Mesendoderm (in vitro differentiated cells): ENCODE results near the gene TTC39C.
"Not testable (repeated sequence)": the region's sequence is repeated elsewhere in the genome, so short reads cannot be mapped to it uniquely, and the experiment has no call there.

Experiments
- DNase-seq: peaks from one replicate; pipeline ENCODE4 v3.0.0; 2013
- H2AK5ac ChIP-seq: 2 replicates; pipeline ENCODE4 v1.6.1; 2013; ENCODE audit warnings: low read length, inconsistent platforms
- H2BK120ac ChIP-seq: 2 replicates; pipeline ENCODE4 v1.6.1; 2013; ENCODE audit warnings: low read depth, mild to moderate bottlenecking, low read length, moderate library complexity, mixed read lengths
- H2BK15ac ChIP-seq: replicated peaks from 2 replicates; pipeline ENCODE4 v1.6.1; 2013; ENCODE audit warnings: low read depth, mild to moderate bottlenecking, moderate library complexity
- H2BK5ac ChIP-seq: 2 replicates; pipeline ENCODE4 v1.6.1; 2013; ENCODE audit warnings: low read length, inconsistent platforms
- H3K18ac ChIP-seq: 2 replicates; pipeline ENCODE4 v1.6.1; 2013; ENCODE audit warnings: mild to moderate bottlenecking, low read length, mixed read lengths
- H3K23ac ChIP-seq: one replicate; pipeline ENCODE4 v1.6.1; 2013; ENCODE audit warnings: low read length
- H3K27ac ChIP-seq: 2 replicates; pipeline ENCODE4 v1.5.1; 2013; ENCODE audit warnings: low read depth, mild to moderate bottlenecking, inconsistent platforms, low read length, moderate library complexity
- H3K27me3 ChIP-seq: 2 replicates; pipeline ENCODE4 v1.6.1; 2013; ENCODE audit warnings: low read length, control low read depth, mild to moderate bottlenecking, inconsistent platforms; ENCODE audit not compliant: insufficient read depth, poor library complexity
- H3K36me3 ChIP-seq: 2 replicates; pipeline ENCODE4 v1.6.1; 2013; ENCODE audit warnings: low read length, inconsistent platforms; ENCODE audit not compliant: control insufficient read depth, insufficient read depth
- H3K4ac ChIP-seq: one replicate; pipeline ENCODE4 v1.6.1; 2013; ENCODE audit warnings: low read depth, mild to moderate bottlenecking, low read length, moderate library complexity
- H3K4me1 ChIP-seq: 2 replicates; pipeline ENCODE4 v1.6.1; 2013; ENCODE audit warnings: low read depth, low read length, inconsistent platforms; ENCODE audit not compliant: control insufficient read depth
- H3K4me2 ChIP-seq: 2 replicates; pipeline ENCODE4 v1.6.1; 2013; ENCODE audit warnings: low read length
- H3K4me3 ChIP-seq: 2 replicates; pipeline ENCODE4 v1.5.1; 2013; ENCODE audit warnings: mild to moderate bottlenecking, low read length
- H3K56ac ChIP-seq: one replicate; pipeline ENCODE4 v1.6.1; 2013; ENCODE audit warnings: low read length
- H3K79me1 ChIP-seq: 2 replicates; pipeline ENCODE4 v1.6.1; 2013; ENCODE audit warnings: low read length, inconsistent platforms
- H3K79me2 ChIP-seq: 2 replicates; pipeline ENCODE4 v1.6.1; 2013; ENCODE audit warnings: mild to moderate bottlenecking, low read length; ENCODE audit not compliant: control insufficient read depth, insufficient read depth
- H3K9ac ChIP-seq: 2 replicates; pipeline ENCODE4 v1.6.1; 2013; ENCODE audit warnings: low read length, inconsistent platforms
- H4K5ac ChIP-seq: one replicate; pipeline ENCODE4 v1.6.1; 2013; ENCODE audit warnings: low read length
- H4K8ac ChIP-seq: one replicate; pipeline ENCODE4 v1.6.1; 2013; ENCODE audit warnings: low read depth, mild to moderate bottlenecking, control low read depth, low read length, moderate library complexity
- WGBS: extraction: QIAGEN DNeasy Blood & Tissue Kit; methylation state at CpG from one replicate; pipeline ENCODE4 v1.1.7; 2013; ENCODE audit warnings: low lambda C conversion rate, missing lambda C conversion rate; ENCODE audit not compliant: insufficient coverage; ENCODE audit errors: extremely low coverage; 5-methylcytosine and 5-hydroxymethylcytosine counted together

Gene TTC39C

DNA sequence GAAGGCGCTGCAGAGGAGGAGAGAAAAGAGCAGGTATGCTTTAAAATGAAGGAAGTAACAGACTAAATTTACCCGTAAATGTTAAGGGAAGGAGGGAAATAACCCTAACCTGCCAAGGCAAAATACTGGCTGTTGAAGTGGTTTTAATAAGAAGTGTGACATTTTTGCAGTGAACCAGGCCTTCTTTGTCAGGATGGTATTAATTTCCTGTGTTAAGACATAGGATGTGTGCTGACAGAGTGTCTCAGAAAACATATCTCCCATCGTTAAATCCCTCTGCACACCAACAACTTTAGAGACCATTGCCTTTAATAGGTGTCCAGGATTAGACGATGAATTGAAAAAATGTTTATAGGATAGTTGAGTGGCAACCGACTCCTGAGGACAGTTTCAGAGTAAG lies 9.9 kb downstream of the TTC39C start:
- no peak overlapping the region for H3K9ac ChIP-seq
- no peak overlapping the region for H2BK15ac ChIP-seq
- H3K27ac ChIP-seq, result no peak overlapping the region
- no peak for DNase-seq
- no CpG with 5 or more reads among the region's 5 CpGs for WGBS
- H3K79me1 ChIP-seq, result peaks cover 3% of the 10 kb centered on the region
- H3K4ac ChIP-seq, result no peak overlapping the region
- H3K27me3 ChIP-seq, result no peaks in the 10 kb centered on the region
- no peak overlapping the region for H2AK5ac ChIP-seq
- no peak overlapping the region for H3K4me3 ChIP-seq
- no peak overlapping the region for H2BK120ac ChIP-seq
- no peak overlapping the region for H3K4me2 ChIP-seq
- H4K5ac ChIP-seq, result no peak overlapping the region
- no peak overlapping the region for H3K23ac ChIP-seq
- no peak overlapping the region for H4K8ac ChIP-seq
- peaks cover 6% of the 10 kb centered on the region for H3K79me2 ChIP-seq
- no peak overlapping the region for H3K18ac ChIP-seq
- H2BK5ac ChIP-seq, result no peak overlapping the region
- no peaks in the 10 kb centered on the region for H3K36me3 ChIP-seq
- H3K4me1 ChIP-seq, result no peaks in the 10 kb centered on the region
- no peak overlapping the region for H3K56ac ChIP-seq

DNA sequence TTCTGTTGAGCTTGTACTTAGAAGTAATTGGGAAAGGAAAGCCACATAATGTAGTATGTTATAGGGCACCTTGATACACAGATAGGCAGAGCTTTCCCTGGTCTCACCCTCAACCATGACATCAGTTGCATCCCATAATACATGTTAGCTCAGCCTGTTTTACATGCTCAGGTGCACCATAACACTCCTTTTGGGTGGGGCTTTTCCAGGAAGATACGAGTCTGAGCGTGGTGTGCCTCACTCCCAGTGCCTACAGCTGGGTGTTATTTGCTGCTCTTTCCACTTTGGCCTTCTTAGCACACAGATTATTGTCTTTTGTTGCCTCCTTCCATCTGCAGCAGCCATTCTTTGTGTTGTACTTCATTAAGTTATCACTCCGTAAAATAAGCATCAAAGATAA lies 11.9 kb downstream of the TTC39C start:
- no peaks in the 10 kb centered on the region for H3K4me1 ChIP-seq
- H3K36me3 ChIP-seq, result no peaks in the 10 kb centered on the region
- no peak overlapping the region for H3K4ac ChIP-seq
- H3K79me1 ChIP-seq, result peaks cover 4% of the 10 kb centered on the region
- H3K23ac ChIP-seq, result no peak overlapping the region
- peaks cover 6% of the 10 kb centered on the region for H3K79me2 ChIP-seq
- no peak overlapping the region for H3K9ac ChIP-seq
- no CpG with 5 or more reads among the region's 3 CpGs for WGBS
- no peak for DNase-seq
- H3K27ac ChIP-seq, result no peak overlapping the region
- H2BK5ac ChIP-seq, result no peak overlapping the region
- H2BK15ac ChIP-seq, result no peak overlapping the region
- no peak overlapping the region for H3K4me3 ChIP-seq
- H3K18ac ChIP-seq, result no peak overlapping the region
- H3K4me2 ChIP-seq, result no peak overlapping the region
- no peak overlapping the region for H3K56ac ChIP-seq
- no peak overlapping the region for H4K8ac ChIP-seq
- H2BK120ac ChIP-seq, result no peak overlapping the region
- H3K27me3 ChIP-seq, result no peaks in the 10 kb centered on the region
- H4K5ac ChIP-seq, result no peak overlapping the region
- no peak overlapping the region for H2AK5ac ChIP-seq

DNA sequence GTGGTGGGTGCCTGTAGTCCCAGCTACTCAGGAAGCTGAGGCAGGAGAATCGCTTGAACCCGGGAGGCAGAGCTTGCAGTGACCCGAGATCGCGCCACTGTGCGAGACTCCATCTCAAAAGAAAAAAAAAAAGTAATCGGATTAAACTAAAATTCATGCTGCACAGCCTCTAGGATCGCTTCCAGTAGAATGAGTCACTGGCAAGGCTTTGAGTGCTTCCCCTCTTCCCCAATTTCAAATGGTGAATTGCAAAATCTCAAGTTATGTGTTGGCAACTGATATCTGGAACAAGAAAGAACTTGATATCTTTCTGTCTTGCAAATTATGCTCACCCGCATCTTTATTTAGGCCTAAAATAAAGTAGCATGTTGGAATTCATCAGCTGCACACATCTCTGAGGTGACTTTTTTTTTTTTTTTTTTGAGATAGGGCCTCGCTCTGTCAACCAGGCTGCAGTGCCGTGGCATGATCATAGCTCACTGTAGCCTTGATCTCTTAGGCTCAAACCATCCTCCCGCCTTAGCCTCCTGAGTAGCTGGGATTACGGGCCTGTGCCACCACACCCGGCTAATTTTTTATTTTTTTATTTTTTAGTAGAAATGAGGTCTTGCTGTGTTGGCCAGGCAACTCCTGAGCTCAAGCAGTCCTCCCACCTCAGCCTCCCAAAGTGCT lies 12.7 kb downstream of the TTC39C start:
- no peak overlapping the region for H3K9ac ChIP-seq
- H3K27me3 ChIP-seq, result no peaks in the 10 kb centered on the region
- no peak overlapping the region for H3K56ac ChIP-seq
- H3K79me1 ChIP-seq, result peaks cover 5% of the 10 kb centered on the region
- no peak overlapping the region for H3K4ac ChIP-seq
- H3K79me2 ChIP-seq, result peaks cover 6% of the 10 kb centered on the region
- H2BK5ac ChIP-seq, result no peak overlapping the region
- H4K8ac ChIP-seq, result no peak overlapping the region
- WGBS, result no CpG with 5 or more reads among the region's 14 CpGs
- no peak overlapping the region for H2BK120ac ChIP-seq
- H3K4me1 ChIP-seq, result no peaks in the 10 kb centered on the region
- H3K4me2 ChIP-seq, result no peak overlapping the region
- H3K23ac ChIP-seq, result no peak overlapping the region
- H3K18ac ChIP-seq, result no peak overlapping the region
- no peaks in the 10 kb centered on the region for H3K36me3 ChIP-seq
- H2BK15ac ChIP-seq, result no peak overlapping the region
- no peak for DNase-seq
- H3K4me3 ChIP-seq, result no peak overlapping the region
- no peak overlapping the region for H4K5ac ChIP-seq
- H2AK5ac ChIP-seq, result no peak overlapping the region
- H3K27ac ChIP-seq, result no peak overlapping the region

DNA sequence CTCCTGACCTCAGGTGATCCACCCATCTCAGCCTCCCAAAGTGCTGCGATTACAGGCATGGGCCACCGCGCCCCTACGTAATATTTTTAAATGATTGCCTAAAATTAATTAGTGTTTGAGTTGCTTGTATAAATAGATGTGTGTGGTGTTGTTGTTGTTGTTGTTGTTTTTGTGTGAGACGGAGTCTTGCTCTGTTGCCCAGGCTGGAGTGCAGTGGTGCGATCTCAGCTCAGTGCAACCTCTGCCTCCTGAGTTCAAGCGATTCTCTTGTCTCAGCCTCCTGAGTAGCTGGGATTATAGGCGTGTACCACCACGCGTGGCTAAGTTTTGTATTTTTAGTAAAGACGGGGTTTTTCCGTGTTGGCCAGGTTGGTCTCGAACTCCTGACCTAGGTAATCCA lies 14.4 kb downstream of the TTC39C start:
- H3K79me2 ChIP-seq, H3K4me2 ChIP-seq, H3K36me3 ChIP-seq, H3K18ac ChIP-seq, H3K27me3 ChIP-seq, H3K23ac ChIP-seq, H2BK5ac ChIP-seq, H4K5ac ChIP-seq, H3K56ac ChIP-seq, H2BK15ac ChIP-seq, DNase-seq, H3K79me1 ChIP-seq, H4K8ac ChIP-seq, H2BK120ac ChIP-seq, H2AK5ac ChIP-seq, H3K4me3 ChIP-seq, H3K27ac ChIP-seq, H3K4me1 ChIP-seq, H3K4ac ChIP-seq, H3K9ac ChIP-seq: not testable (repeated sequence)
- 100% methylated on average over 1 of the region's 13 CpGs for WGBS

DNA sequence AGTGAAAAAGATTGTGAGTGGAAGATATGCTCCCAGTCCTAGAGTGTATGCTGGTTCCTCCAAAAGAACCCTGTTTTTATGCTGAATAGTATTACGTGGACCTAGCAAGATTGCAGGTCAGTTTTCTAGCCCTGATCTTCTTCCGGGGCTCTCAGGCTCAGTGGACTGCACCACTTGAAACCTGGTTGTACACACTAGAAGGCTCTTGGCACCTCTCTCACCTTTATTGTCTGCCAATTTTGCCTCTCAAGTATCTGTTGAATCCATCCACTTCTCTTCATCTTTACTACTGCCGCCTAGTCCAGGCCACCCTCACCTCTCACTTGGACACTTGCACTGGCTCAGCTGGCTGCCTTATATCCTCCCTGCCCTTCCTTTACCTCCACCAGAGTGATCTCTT lies 16.8 kb downstream of the TTC39C start:
- H3K27me3 ChIP-seq, result no peaks in the 10 kb centered on the region

DNA sequence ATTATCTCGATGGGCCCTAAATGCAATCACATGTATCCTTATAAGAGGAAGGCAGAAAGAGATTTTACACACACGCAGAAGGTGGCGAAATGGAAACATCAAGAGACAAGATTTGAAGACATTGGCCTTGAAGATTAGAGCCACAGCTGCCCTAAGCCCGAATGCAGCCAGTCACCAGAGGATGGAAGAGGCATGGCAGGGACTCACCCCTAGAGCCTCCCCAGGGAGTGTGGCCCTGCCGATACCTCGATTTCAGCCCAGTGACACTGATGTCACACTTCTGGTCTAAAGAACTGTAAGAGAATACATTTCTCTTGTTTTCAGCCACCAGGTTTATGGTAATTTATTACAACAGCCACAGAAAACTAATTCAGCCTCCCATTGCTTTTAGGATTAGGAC lies 17.4 kb downstream of the TTC39C start:
- no CpG with 5 or more reads among the region's 6 CpGs for WGBS
- Histone ChIP-seq H3K4me3 (no peak overlapping the region), H3K27me3 (no peaks in the 10 kb centered on the region), H3K79me1 (peaks cover 2% of the 10 kb centered on the region), H3K4ac (no peak overlapping the region), H2BK120ac (no peak overlapping the region), H3K9ac (no peak overlapping the region), H3K23ac (no peak overlapping the region), H2BK15ac (no peak overlapping the region), H2BK5ac (no peak overlapping the region), H3K36me3 (no peaks in the 10 kb centered on the region), H3K27ac (no peak overlapping the region), H3K79me2 (peaks cover 4% of the 10 kb centered on the region), H4K5ac (no peak overlapping the region), H3K4me1 (no peaks in the 10 kb centered on the region), H3K4me2 (no peak overlapping the region), H4K8ac (no peak overlapping the region), H3K18ac (no peak overlapping the region), H2AK5ac (no peak overlapping the region), H3K56ac (no peak overlapping the region)
- DNase-seq, result no peak

More for the DNA sequence above, 16.8 kb downstream of the TTC39C start:
- no peak overlapping the region for H4K8ac ChIP-seq
- no peak overlapping the region for H3K56ac ChIP-seq
- H3K27ac ChIP-seq, result no peak overlapping the region
- H2BK5ac ChIP-seq, result no peak overlapping the region
- no peak overlapping the region for H3K4me2 ChIP-seq
- no peak for DNase-seq
- H2BK120ac ChIP-seq, result no peak overlapping the region
- H2BK15ac ChIP-seq, result no peak overlapping the region
- no peak overlapping the region for H3K4me3 ChIP-seq
- H3K18ac ChIP-seq, result no peak overlapping the region
- no peaks in the 10 kb centered on the region for H3K36me3 ChIP-seq
- no CpG with 5 or more reads among the region's 3 CpGs for WGBS
- no peak overlapping the region for H3K9ac ChIP-seq
- no peak overlapping the region for H3K23ac ChIP-seq
- no peak overlapping the region for H4K5ac ChIP-seq
- no peak overlapping the region for H3K4ac ChIP-seq
- H3K79me1 ChIP-seq, result peaks cover 5% of the 10 kb centered on the region
- H3K4me1 ChIP-seq, result no peaks in the 10 kb centered on the region
- H2AK5ac ChIP-seq, result no peak overlapping the region
- peaks cover 6% of the 10 kb centered on the region for H3K79me2 ChIP-seq
